SU-DHL-6 (cell line): ENCODE results near the gene ERRFI1.

ENCODE experiments used
- H2AFZ ChIP-seq: fragments of 200-600 bp; sonication (generic); 2 replicates; pipeline ENCODE4 v1.6.1; 2014; ENCODE audit warnings: low read depth, mild to moderate bottlenecking, moderate library complexity, mixed read lengths, antibody characterized with exemption, low read length; ENCODE audit not compliant: severe bottlenecking
- H3F3A ChIP-seq: fragments of 200-600 bp; shearing (Covaris generic); 2 replicates; pipeline ENCODE4 v1.6.0; 2016; ENCODE audit warnings: antibody characterized with exemption, mild to moderate bottlenecking; ENCODE audit not compliant: insufficient read depth
- H3K27ac ChIP-seq: fragments of 200-600 bp; sonication (generic); 2 replicates; pipeline ENCODE4 v1.5.1; 2016; ENCODE audit warnings: low read depth, mild to moderate bottlenecking, low read length, moderate library complexity, mixed read lengths
- H3K27me3 ChIP-seq: fragments of 200-600 bp; sonication (generic), shearing (Covaris generic); 2 replicates; pipeline ENCODE4 v1.6.0; 2014; ENCODE audit warnings: mild to moderate bottlenecking, low read length
- H3K36me3 ChIP-seq: fragments of 200-600 bp; sonication (generic); 2 replicates; pipeline ENCODE4 v1.6.1; 2014; ENCODE audit warnings: mild to moderate bottlenecking, low read length, mixed read lengths
- H3K4me2 ChIP-seq: fragments of 300-600, 200-600 bp; shearing (Covaris generic), sonication (generic); 2 replicates; pipeline ENCODE4 v1.6.0; 2014; ENCODE audit warnings: low read length, low read depth, mild to moderate bottlenecking; ENCODE audit not compliant: poor library complexity, severe bottlenecking
- H3K4me3 ChIP-seq: fragments of 200-600 bp; sonication (generic); 2 replicates; pipeline ENCODE4 v1.5.1; 2014; ENCODE audit warnings: antibody characterized with exemption, low read length, mild to moderate bottlenecking, mixed read lengths; ENCODE audit not compliant: insufficient read depth, poor library complexity, severe bottlenecking
- H3K79me2 ChIP-seq: fragments of 200-600 bp; sonication (generic); 2 replicates; pipeline ENCODE4 v1.6.1; 2014; ENCODE audit warnings: mild to moderate bottlenecking, low read length, moderate library complexity; ENCODE audit not compliant: insufficient read depth
- H3K9ac ChIP-seq: fragments of 200-600 bp; sonication (generic); 2 replicates; pipeline ENCODE4 v1.7.0; 2014; ENCODE audit warnings: mild to moderate bottlenecking, low read length
- H3K9me2 ChIP-seq: fragments of 200-600 bp; sonication (generic); replicated peaks from 2 replicates; pipeline ENCODE4 v1.6.1; 2014; ENCODE audit warnings: low read length; ENCODE audit not compliant: insufficient read depth
- H3K9me3 ChIP-seq: fragments of 200-600 bp; sonication (generic); 2 replicates; pipeline ENCODE4 v1.6.1; 2014; ENCODE audit warnings: low read length, mixed read lengths; ENCODE audit not compliant: insufficient read depth
- H4K20me1 ChIP-seq: fragments of 200-600 bp; sonication (generic); 2 replicates; pipeline ENCODE4 v1.6.1; 2014; ENCODE audit warnings: low read depth, mild to moderate bottlenecking, antibody characterized with exemption, low read length, moderate library complexity, mixed read lengths
- CTCF ChIP-seq: fragments of 200-600 bp; sonication (generic); IDR thresholded peaks from one replicate; pipeline ENCODE4 v1.5.1; 2017; ENCODE audit warnings: antibody characterized with exemption, mild to moderate bottlenecking, low read length, moderate library complexity; ENCODE audit not compliant: insufficient read depth, poor library complexity, severe bottlenecking
- EZH2phosphoT487 ChIP-seq: fragments of 200-600 bp; sonication (generic), shearing (Covaris generic); conservative IDR thresholded peaks from 2 replicates; pipeline ENCODE4 v1.6.1; 2018; ENCODE audit warnings: mild to moderate bottlenecking, antibody characterized with exemption, low read length, moderate library complexity, mixed read lengths

The ERRFI1 gene, protein sequence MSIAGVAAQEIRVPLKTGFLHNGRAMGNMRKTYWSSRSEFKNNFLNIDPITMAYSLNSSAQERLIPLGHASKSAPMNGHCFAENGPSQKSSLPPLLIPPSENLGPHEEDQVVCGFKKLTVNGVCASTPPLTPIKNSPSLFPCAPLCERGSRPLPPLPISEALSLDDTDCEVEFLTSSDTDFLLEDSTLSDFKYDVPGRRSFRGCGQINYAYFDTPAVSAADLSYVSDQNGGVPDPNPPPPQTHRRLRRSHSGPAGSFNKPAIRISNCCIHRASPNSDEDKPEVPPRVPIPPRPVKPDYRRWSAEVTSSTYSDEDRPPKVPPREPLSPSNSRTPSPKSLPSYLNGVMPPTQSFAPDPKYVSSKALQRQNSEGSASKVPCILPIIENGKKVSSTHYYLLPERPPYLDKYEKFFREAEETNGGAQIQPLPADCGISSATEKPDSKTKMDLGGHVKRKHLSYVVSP

DNA sequence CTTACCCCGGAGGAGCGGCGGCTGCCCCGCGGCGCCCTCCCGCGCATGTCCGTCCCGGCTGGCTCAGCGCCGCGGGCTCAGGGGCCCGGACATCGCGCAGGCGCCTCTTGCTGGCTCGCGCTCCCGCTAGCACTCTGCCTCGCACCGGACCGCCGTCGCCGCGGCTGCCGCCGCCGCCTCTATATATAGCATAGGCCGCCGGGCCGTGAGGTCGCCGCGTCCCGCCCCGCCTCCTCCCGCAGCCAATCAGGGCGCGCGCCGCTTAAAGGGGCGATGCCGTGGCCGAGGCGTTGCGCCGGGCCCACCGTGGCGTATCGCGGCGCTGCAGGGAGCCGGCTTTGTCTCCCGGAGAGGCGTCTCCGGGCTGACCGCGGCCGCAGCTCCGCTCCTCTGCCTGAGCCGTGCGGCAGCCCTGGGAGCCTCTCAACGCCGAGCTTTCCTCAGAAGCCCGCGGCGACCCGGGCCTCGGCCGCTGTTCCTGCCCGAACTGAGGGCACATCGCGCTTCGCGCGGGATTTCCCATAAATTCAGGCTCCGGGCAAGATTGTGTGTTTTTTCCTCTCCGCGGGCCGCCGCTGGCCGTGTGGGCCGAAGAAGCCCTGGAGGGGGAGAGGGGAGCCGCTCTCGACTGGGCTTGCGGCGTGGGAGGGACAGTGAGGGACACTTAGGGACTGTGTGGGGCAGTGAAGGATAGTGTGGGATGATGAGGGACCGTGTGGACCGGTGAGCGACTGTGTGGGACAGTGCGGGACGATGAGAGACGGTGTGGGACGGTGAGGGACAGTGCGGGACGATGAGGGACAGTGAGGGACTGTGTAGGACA, at the start of gene ERRFI1:
Gene ERRFI1 (minus strand): TSS at position 157 of the 823 bp plus-strand sequence. CDS start 10,690 bp downstream, outside the sequence.
- no peak within 1 kb of the TSS for H3K4me3 ChIP-seq
- H3K9ac ChIP-seq: no peak within 1 kb of the TSS
- H2AFZ ChIP-seq: no peak within 1 kb of the TSS
- H3K36me3 ChIP-seq: no peaks in the 10 kb centered on the region
- TF ChIP-seq EZH2phosphoT487 (no peak), CTCF (no peak)
- no peaks in the 10 kb centered on the region for H3K9me2 ChIP-seq
- H4K20me1 ChIP-seq: no peaks in the 10 kb centered on the region
- no peaks in the 10 kb centered on the region for H3K27me3 ChIP-seq
- H3K27ac ChIP-seq: no peak within 1 kb of the TSS
- H3K4me2 ChIP-seq: no peak within 1 kb of the TSS
- H3K9me3 ChIP-seq: no peaks in the 10 kb centered on the region
- no peaks in the 10 kb centered on the region for H3F3A ChIP-seq
- no peaks in the 10 kb centered on the region for H3K79me2 ChIP-seq

- Histone ChIP-seq H3K4me3 (no peak overlapping the region), H3K27ac (no peak overlapping the region), H3K4me2 (no peak overlapping the region), H3K79me2 (no peaks in the 10 kb centered on the region), H3K36me3 (no peaks in the 10 kb centered on the region), H3K9me2 (no peaks in the 10 kb centered on the region), H2AFZ (no peak overlapping the region), H3K27me3 (no peaks in the 10 kb centered on the region), H3K9ac (no peak overlapping the region), H3F3A (no peaks in the 10 kb centered on the region), H4K20me1 (no peaks in the 10 kb centered on the region), H3K9me3 (no peaks in the 10 kb centered on the region)
- TF ChIP-seq EZH2phosphoT487 (no peak), CTCF (no peak)
These were observed 49.5 kb upstream of the ERRFI1 start for GRCh38 chr1:8075511-8076051.

DNA sequence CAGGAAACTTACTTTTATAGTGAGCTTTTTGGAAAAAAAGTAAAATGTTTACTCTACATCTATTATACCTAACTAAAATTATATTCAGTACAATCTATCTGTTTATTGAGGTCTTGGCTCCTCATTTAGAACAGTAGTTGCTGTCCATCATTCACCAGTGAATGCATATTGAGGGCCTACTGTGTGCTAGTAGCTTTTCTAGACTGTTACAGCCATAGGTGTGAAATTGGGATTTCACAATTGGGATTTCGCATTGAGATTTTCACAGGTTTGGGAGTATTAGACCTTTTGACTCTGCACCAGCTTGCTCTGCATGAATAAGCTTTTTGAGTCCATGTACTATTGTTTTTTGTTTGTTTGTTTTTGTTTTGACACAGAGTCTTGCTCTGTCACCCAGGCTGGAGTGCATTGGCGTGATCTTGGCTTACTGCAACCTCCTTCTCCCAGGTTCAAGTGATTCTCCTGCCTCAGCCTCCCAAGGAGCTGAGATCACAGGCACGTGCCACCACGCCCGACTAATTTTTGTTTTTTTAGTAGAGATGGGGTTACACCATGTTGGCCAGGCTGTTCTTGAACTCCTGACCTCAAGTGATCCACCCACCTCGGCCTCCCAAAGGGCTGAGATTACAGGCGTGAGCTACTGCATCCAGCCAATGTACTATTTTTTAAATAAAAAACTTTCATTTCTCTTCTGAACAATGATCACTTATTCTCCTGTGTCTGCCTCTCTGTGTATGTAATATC, 47.2 kb upstream of the ERRFI1 start:
- no peak overlapping the region for H3K4me2 ChIP-seq
- H3K9me2 ChIP-seq: no peaks in the 10 kb centered on the region
- no peaks in the 10 kb centered on the region for H3K79me2 ChIP-seq
- no peaks in the 10 kb centered on the region for H3K9me3 ChIP-seq
- no peak overlapping the region for H3K4me3 ChIP-seq
- TF ChIP-seq CTCF: no peak
- TF ChIP-seq EZH2phosphoT487: no peak
- H3F3A ChIP-seq: no peaks in the 10 kb centered on the region
- H3K9ac ChIP-seq: no peak overlapping the region
- H3K27ac ChIP-seq: no peak overlapping the region
- no peak overlapping the region for H2AFZ ChIP-seq
- no peaks in the 10 kb centered on the region for H3K36me3 ChIP-seq
- no peaks in the 10 kb centered on the region for H4K20me1 ChIP-seq
- no peaks in the 10 kb centered on the region for H3K27me3 ChIP-seq
